GM19351 (cell line): Measurements from ENCODE around the gene KCNA1.

ENCODE experiments used
- ATAC-seq: cut with Tn5 transposase; IDR thresholded peaks from one replicate; pipeline ENCODE4 v1.9.1; 2021; ENCODE audit warnings: mild to moderate bottlenecking, moderate library complexity; ENCODE audit not compliant: unreplicated experiment

KCNA1 gene

GRCh38 chr12:4910502-4911315 is 1.0 kb downstream of the KCNA1 start:
- ATAC-seq, result peak; percentile 47

- no peak for ATAC-seq
Observed at GRCh38 chr12:4911316-4911994, 1.8 kb downstream of the KCNA1 start.

- ATAC-seq, result no peak
Observed at GRCh38 chr12:4914720-4915119, 5.0 kb downstream of the KCNA1 start.

- no peak for ATAC-seq
Observed at GRCh38 chr12:4915752-4916151, 6.0 kb downstream of the KCNA1 start.

GRCh38 chr12:4918950-4919660 is 9.4 kb downstream of the KCNA1 start:
- ATAC-seq, result no peak

- ATAC-seq, result no peak
Observed at GRCh38 chr12:4932576-4932975, 22.9 kb downstream of the KCNA1 start.

GRCh38 chr12:4933411-4933810 is 23.7 kb downstream of the KCNA1 start:
- ATAC-seq, result no peak

GRCh38 chr12:4934407-4935035 is 24.8 kb downstream of the KCNA1 start:
- ATAC-seq, result no peak

- no peak for ATAC-seq
Observed at GRCh38 chr12:4938900-4939299, 29.2 kb downstream of the KCNA1 start.

- ATAC-seq, result no peak
Observed at GRCh38 chr12:4939418-4940023, 29.8 kb downstream of the KCNA1 start.

- ATAC-seq, result peak; percentile 81
Observed at GRCh38 chr12:4943067-4943937, 33.6 kb downstream of the KCNA1 start.

GRCh38 chr12:4943938-4944284 is 34.2 kb downstream of the KCNA1 start:
- ATAC-seq, result peak; percentile 31

GRCh38 chr12:4947253-4947652 is 37.5 kb downstream of the KCNA1 start:
- no peak for ATAC-seq

GRCh38 chr12:4951083-4951482 is 41.4 kb downstream of the KCNA1 start:
- no peak for ATAC-seq

- ATAC-seq, result no peak
Observed at GRCh38 chr12:4951601-4952000, 41.9 kb downstream of the KCNA1 start.

- ATAC-seq, result no peak
Observed at GRCh38 chr12:4954621-4955354, 45.1 kb downstream of the KCNA1 start.

GRCh38 chr12:4956054-4956453 is 46.3 kb downstream of the KCNA1 start:
- no peak for ATAC-seq

- no peak for ATAC-seq
Observed at GRCh38 chr12:4956968-4957367, 47.3 kb downstream of the KCNA1 start.

- ATAC-seq, result no peak
Observed at GRCh38 chr12:4957761-4958160, 48.1 kb downstream of the KCNA1 start.
